GM12874 (cell line): Measurements from ENCODE around the gene JMJD1C.
A peak's percentile ranks its signal among the peaks of the same experiment; 100 is the strongest.

ENCODE experiments used
- CTCF ChIP-seq: IDR thresholded peaks from 2 replicates; pipeline ENCODE4 v1.5.1; 2011; ENCODE audit warnings: low read depth, mild to moderate bottlenecking, control low read depth, low read length, moderate library complexity; ENCODE audit not compliant: insufficient read depth

Gene JMJD1C

GRCh38 chr10:63465293-63466143, at the start of gene JMJD1C:
TSS of gene JMJD1C (minus strand) at chr10:63465977. CDS start at chr10:63465662, 315 bp downstream.
- peak; percentile 19; the same call in 1 of the 2 replicates for TF ChIP-seq CTCF

GRCh38 chr10:63515002-63515763, 49.4 kb upstream of the JMJD1C start:
- no peak for TF ChIP-seq CTCF

GRCh38 chr10:63506554-63506953, 40.8 kb upstream of the JMJD1C start:
- no peak for TF ChIP-seq CTCF

- TF ChIP-seq CTCF, result no peak
Observed at GRCh38 chr10:63505562-63505961, 39.8 kb upstream of the JMJD1C start.

GRCh38 chr10:63504145-63504881, 38.5 kb upstream of the JMJD1C start:
- TF ChIP-seq CTCF, result no peak

GRCh38 chr10:63503395-63503794, 37.6 kb upstream of the JMJD1C start:
- no peak for TF ChIP-seq CTCF

GRCh38 chr10:63502832-63503231, 37.1 kb upstream of the JMJD1C start:
- no peak for TF ChIP-seq CTCF
